Parathyroid adenoma (tissue), 2 donors: ENCODE data around the gene CYB561.

Source experiments
- H2AFZ ChIP-seq: fragments of 300-600 bp; sonication (generic); one replicate; pipeline ENCODE4 v1.7.0; 2017; ENCODE audit warnings: antibody characterized with exemption, mild to moderate bottlenecking
- H3K27ac ChIP-seq: fragments of 300-600 bp; sonication (generic); one replicate; pipeline ENCODE4 v1.7.0; 2017
- H3K27me3 ChIP-seq: fragments of 300-600 bp; sonication (generic); one replicate; pipeline ENCODE4 v1.7.0; 2017; ENCODE audit warnings: low read length; ENCODE audit not compliant: control insufficient read depth, insufficient read depth
- H3K36me3 ChIP-seq: fragments of 300-600 bp; sonication (generic); one replicate; pipeline ENCODE4 v1.7.0; 2017; ENCODE audit warnings: low read length; ENCODE audit not compliant: control insufficient read depth, insufficient read depth
- H3K4me1 ChIP-seq: fragments of 300-600 bp; sonication (generic); one replicate; pipeline ENCODE4 v1.7.0; 2017; ENCODE audit warnings: control low read depth
- H3K4me2 ChIP-seq: fragments of 300-600 bp; sonication (generic); one replicate; pipeline ENCODE4 v1.7.0; 2017; ENCODE audit warnings: low read length
- H3K4me3 ChIP-seq: fragments of 300-600 bp; sonication (generic); one replicate; pipeline ENCODE4 v1.7.0; 2017; ENCODE audit warnings: low read depth, low read length
- H3K79me2 ChIP-seq: fragments of 300-600 bp; sonication (generic); one replicate; pipeline ENCODE4 v1.7.0; 2017; ENCODE audit warnings: control low read depth
- H3K9ac ChIP-seq: fragments of 300-600 bp; sonication (generic); one replicate; pipeline ENCODE4 v1.7.0; 2017; ENCODE audit warnings: mild to moderate bottlenecking
- H3K9me3 ChIP-seq: fragments of 300-600 bp; sonication (generic); one replicate; pipeline ENCODE4 v1.7.0; 2017; ENCODE audit warnings: low read length; ENCODE audit not compliant: control insufficient read depth
- TF ChIP-seq, protein P1 (sequence below): fragments of 300-600 bp; sonication (generic); IDR thresholded peaks from one replicate; pipeline ENCODE4 v1.7.0; 2017; ENCODE audit warnings: antibody characterized with exemption, mild to moderate bottlenecking
- donor health status: primary hyperparathyroidism.

The CYB561 gene

DNA sequence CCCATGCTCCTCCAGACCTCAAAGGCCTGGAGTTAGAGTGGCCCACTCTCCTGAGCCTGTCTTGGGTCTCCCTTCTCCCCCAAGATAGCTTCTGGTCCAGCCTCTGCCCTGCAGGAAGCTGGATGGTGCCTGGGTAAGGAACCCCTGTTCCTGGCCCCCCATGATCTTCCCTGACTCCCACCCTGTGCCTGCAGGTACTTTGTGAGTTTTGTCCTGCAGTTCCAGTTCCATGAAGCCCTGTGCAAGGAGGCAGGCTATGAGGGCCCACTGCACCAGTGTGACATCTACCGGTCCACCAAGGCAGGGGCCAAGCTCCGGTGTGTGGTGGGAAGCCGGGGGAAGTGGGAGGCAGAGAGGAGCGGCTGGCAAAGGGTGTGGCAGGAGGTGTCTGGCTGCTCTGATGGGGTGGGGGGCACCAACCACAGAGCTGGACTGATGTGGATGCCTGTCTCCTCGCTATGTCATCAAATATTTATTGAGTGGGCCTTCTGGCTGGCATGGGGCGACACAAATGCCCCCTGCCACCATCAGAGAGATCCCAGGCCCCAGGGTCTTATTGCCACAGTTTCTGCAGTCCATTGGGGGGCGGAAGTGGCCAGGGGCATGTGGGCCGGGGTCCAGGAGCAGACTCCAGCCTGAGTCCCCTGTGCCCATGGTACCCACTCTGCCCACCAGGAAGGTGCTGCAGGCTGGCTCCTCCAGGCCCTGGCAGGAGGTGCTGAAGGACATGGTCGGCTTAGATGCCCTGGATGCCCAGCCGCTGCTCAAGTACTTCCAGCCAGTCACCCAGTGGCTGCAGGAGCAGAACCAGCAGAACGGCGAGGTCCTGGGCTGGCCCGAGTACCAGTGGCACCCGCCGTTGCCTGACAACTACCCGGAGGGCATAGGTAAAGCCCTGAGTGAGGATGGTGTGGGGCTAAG lies 37.8 kb upstream of the CYB561 start:
- Histone ChIP-seq H3K27ac (peak overlapping the region; percentile 33), H3K4me3 (no peak overlapping the region), H3K27me3 (no peaks in the 10 kb centered on the region), H3K9ac (no peak overlapping the region), H3K9me3 (no peaks in the 10 kb centered on the region), H3K79me2 (peaks cover 8% of the 10 kb centered on the region), H3K4me2 (no peak overlapping the region), H3K36me3 (no peaks in the 10 kb centered on the region), H3K4me1 (peaks cover 25% of the 10 kb centered on the region), H2AFZ (no peak overlapping the region)
- TF ChIP-seq, protein P1, sequence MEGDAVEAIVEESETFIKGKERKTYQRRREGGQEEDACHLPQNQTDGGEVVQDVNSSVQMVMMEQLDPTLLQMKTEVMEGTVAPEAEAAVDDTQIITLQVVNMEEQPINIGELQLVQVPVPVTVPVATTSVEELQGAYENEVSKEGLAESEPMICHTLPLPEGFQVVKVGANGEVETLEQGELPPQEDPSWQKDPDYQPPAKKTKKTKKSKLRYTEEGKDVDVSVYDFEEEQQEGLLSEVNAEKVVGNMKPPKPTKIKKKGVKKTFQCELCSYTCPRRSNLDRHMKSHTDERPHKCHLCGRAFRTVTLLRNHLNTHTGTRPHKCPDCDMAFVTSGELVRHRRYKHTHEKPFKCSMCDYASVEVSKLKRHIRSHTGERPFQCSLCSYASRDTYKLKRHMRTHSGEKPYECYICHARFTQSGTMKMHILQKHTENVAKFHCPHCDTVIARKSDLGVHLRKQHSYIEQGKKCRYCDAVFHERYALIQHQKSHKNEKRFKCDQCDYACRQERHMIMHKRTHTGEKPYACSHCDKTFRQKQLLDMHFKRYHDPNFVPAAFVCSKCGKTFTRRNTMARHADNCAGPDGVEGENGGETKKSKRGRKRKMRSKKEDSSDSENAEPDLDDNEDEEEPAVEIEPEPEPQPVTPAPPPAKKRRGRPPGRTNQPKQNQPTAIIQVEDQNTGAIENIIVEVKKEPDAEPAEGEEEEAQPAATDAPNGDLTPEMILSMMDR: no peak

DNA sequence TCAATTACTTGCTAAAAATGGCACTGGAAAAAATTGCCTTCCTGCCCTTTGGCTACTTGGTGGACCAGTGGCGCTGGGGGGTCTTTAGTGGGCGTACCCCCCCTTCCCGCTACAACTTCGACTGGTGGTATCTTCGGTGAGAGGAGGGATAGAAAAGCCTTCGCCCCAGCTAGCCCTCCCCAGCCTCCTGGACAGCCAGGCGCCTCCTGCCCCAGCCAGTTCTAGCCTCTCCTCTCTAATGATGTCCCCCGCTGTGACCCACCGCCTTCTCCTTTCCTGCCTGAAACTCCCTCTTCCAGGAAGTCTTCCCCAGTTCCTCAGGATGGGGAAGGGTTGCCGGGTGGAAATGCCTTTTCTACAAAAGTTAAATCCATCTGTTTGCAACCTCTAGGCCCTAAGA lies 36.9 kb upstream of the CYB561 start:
- no peaks in the 10 kb centered on the region for H3K36me3 ChIP-seq
- H3K79me2 ChIP-seq: peaks cover 8% of the 10 kb centered on the region
- H3K4me2 ChIP-seq: no peak overlapping the region
- TF ChIP-seq, protein P1: no peak
- H3K4me1 ChIP-seq: peaks cover 31% of the 10 kb centered on the region
- H3K9ac ChIP-seq: no peak overlapping the region
- H3K4me3 ChIP-seq: no peak overlapping the region
- H3K27me3 ChIP-seq: no peaks in the 10 kb centered on the region
- no peak overlapping the region for H2AFZ ChIP-seq
- no peaks in the 10 kb centered on the region for H3K9me3 ChIP-seq
- no peak overlapping the region for H3K27ac ChIP-seq

DNA sequence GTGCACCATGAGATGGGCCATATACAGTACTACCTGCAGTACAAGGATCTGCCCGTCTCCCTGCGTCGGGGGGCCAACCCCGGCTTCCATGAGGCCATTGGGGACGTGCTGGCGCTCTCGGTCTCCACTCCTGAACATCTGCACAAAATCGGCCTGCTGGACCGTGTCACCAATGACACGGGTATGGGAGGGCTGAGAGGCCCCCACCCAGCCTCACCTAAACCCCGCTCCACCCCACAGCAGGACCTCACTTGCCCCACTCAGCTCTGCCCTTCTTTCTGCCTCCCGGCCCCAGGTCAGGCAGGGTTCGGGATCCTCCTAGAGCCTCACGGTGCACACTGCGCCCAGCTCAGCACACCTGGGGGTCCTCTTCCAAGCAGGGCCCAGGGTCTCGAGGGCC lies 36.4 kb upstream of the CYB561 start:
- Histone ChIP-seq H3K4me2 (no peak overlapping the region), H3K4me3 (no peak overlapping the region), H3K79me2 (peaks cover 9% of the 10 kb centered on the region), H3K9ac (no peak overlapping the region), H3K27ac (no peak overlapping the region), H3K4me1 (peaks cover 35% of the 10 kb centered on the region), H3K9me3 (no peaks in the 10 kb centered on the region), H2AFZ (no peak overlapping the region), H3K36me3 (no peaks in the 10 kb centered on the region), H3K27me3 (no peaks in the 10 kb centered on the region)
- TF ChIP-seq, protein P1: no peak

DNA sequence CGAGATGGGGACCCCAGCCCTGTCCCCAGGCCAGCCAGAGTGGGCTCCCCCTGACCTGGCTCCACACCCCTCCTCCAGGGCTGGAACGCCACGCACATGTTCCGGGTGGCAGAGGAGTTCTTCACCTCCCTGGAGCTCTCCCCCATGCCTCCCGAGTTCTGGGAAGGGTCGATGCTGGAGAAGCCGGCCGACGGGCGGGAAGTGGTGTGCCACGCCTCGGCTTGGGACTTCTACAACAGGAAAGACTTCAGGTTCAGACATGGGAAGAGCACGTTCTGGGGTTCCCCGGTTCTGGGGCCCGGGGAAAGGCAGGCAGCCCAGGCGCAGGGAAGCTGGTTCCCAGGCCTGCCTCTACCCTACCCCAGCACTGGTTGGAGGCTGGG lies 35.4 kb upstream of the CYB561 start:
- Histone ChIP-seq H3K9ac (no peak overlapping the region), H3K27ac (peak overlapping the region; percentile 32), H3K27me3 (no peaks in the 10 kb centered on the region), H2AFZ (no peak overlapping the region), H3K4me3 (no peak overlapping the region), H3K9me3 (no peaks in the 10 kb centered on the region), H3K36me3 (no peaks in the 10 kb centered on the region), H3K4me2 (no peak overlapping the region), H3K79me2 (peaks cover 8% of the 10 kb centered on the region), H3K4me1 (peaks cover 35% of the 10 kb centered on the region)
- TF ChIP-seq, protein P1: no peak
